ENCODE measurements around the gene OBSCN. TPM values are rescaled to one million over a fixed set of nuclear protein-coding genes. Genes with fewer than 3 reads are reported as not detected.

The OBSCN gene
- total and polyA plus RNA-seq, 2 of the 13 experiments (the other 11 are each of a cell fraction or from before 2014, with no cell fraction given), result 0.20 TPM

GRCh38 chr1:228194436-228194835 lies 13.4 kb upstream of the OBSCN start:
- POLR2A ChIA-PET, result no interaction called here
- BruUV-seq (replicated peaks), result no TSS peak
- TF ChIP-seq ZSCAN22 (CRISPR knock-in tag; IDR thresholded peaks at IDR 0.05) (no peak), ZNF282 (IDR thresholded peaks at IDR 0.05; ENCODE audit: partially characterized antibody) (no peak), FOXA3 (CRISPR knock-in tag; IDR thresholded peaks at IDR 0.05) (no peak), ZNF253 (CRISPR knock-in tag; IDR thresholded peaks at IDR 0.05; ENCODE audit: borderline replicate concordance) (no peak)
- H3K4me3 ChIP-seq (replicated peaks in 1 of 3; ENCODE audit: insufficient read depth in 1 of 3, low read depth in 2 of 3, low read length in 3 of 3), result no peak overlapping the region
- no peak overlapping the region for H3K9ac ChIP-seq (ENCODE audit: insufficient read depth, low read depth, low read length)
- no peaks in the 10 kb centered on the region; a peak in 1 of 5 replicates for H3K27me3 ChIP-seq (ENCODE audit: control insufficient read depth in 1 of 2, insufficient read depth in 2 of 2, low read length in 2 of 2)
- intact Hi-C loops (cut with micrococcal nuclease; ENCODE audit: unreplicated experiment), result no loop called here
- no peaks in the 10 kb centered on the region for H3K36me3 ChIP-seq (replicated peaks in 1 of 2; ENCODE audit: control insufficient read depth in 1 of 2, insufficient read depth in 2 of 2, low read length in 2 of 2)
- no peaks in the 10 kb centered on the region for H4K20me1 ChIP-seq (ENCODE audit: insufficient read depth, low read length)
- H2AFZ ChIP-seq (ENCODE audit: low read length), result no peak overlapping the region
- FAIRE-seq (no peak), ATAC-seq (no peak), DNase-seq (ENCODE audit: low spot score) (no peak)
- no peaks in the 10 kb centered on the region for H3K4me1 ChIP-seq (ENCODE audit: insufficient read depth, low read length)
- WGBS (ENCODE audit: low lambda C conversion rate), result 21% methylated on average over 3 of the region's 3 CpGs
- H3K79me2 ChIP-seq (ENCODE audit: insufficient read depth, low read length), result no peaks in the 10 kb centered on the region
- in situ Hi-C loops (cut with HindIII; ENCODE audit: extremely low pct_ligation_motif_present, low pct_unique_long_range_greater_than_20kb), result loop anchor here (10.0 kb wide), 1 partner anchor 200 kb away; no protein-coding TSS in a partner anchor
- CTCF ChIA-PET (ENCODE audit: low intra/inter-chr PET ratio, low total read pairs), result no interaction called here
- H3K27ac ChIP-seq (ENCODE audit: extremely low read length, insufficient read depth, low read length), result no peak overlapping the region
- peaks cover 12% of the 10 kb centered on the region for H3K9me3 ChIP-seq (ENCODE audit: low read length)
- no peak overlapping the region for H3K4me2 ChIP-seq (ENCODE audit: low read depth, low read length)

- BruUV-seq (replicated peaks), result no TSS peak
- Histone ChIP-seq H3K4me1 (ENCODE audit: insufficient read depth, low read length) (no peaks in the 10 kb centered on the region), H3K4me3 (replicated peaks in 1 of 3; ENCODE audit: insufficient read depth in 1 of 3, low read depth in 2 of 3, low read length in 3 of 3) (no peak overlapping the region), H3K36me3 (replicated peaks in 1 of 2; ENCODE audit: control insufficient read depth in 1 of 2, insufficient read depth in 2 of 2, low read length in 2 of 2) (no peaks in the 10 kb centered on the region), H3K79me2 (ENCODE audit: insufficient read depth, low read length) (no peaks in the 10 kb centered on the region), H3K9me3 (ENCODE audit: low read length) (peaks cover 17% of the 10 kb centered on the region), H3K4me2 (ENCODE audit: low read depth, low read length) (no peak overlapping the region), H3K27me3 (ENCODE audit: control insufficient read depth in 1 of 2, insufficient read depth in 2 of 2, low read length in 2 of 2) (no peaks in the 10 kb centered on the region; a peak in 1 of 5 replicates), H2AFZ (ENCODE audit: low read length) (no peak overlapping the region), H3K27ac (ENCODE audit: extremely low read length, insufficient read depth, low read length) (no peak overlapping the region), H4K20me1 (ENCODE audit: insufficient read depth, low read length) (no peaks in the 10 kb centered on the region), H3K9ac (ENCODE audit: insufficient read depth, low read depth, low read length) (no peak overlapping the region)
- 41% methylated on average over 8 of the region's 8 CpGs for WGBS (ENCODE audit: low lambda C conversion rate)
- in situ Hi-C loops (cut with HindIII; ENCODE audit: extremely low pct_ligation_motif_present, low pct_unique_long_range_greater_than_20kb) (loop anchor here (10.0 kb wide), 1 partner anchor 200 kb away; no protein-coding TSS in a partner anchor), intact Hi-C loops (cut with micrococcal nuclease; ENCODE audit: unreplicated experiment) (no loop called here)
- FAIRE-seq (no peak), ATAC-seq (no peak), DNase-seq (ENCODE audit: low spot score) (no peak)
- no peak for TF ChIP-seq IKZF4 (CRISPR knock-in tag; IDR thresholded peaks at IDR 0.05; ENCODE audit: borderline replicate concordance, low read depth, not compliant biosample characterization)
- CTCF ChIA-PET (ENCODE audit: low intra/inter-chr PET ratio, low total read pairs), result no interaction called here
- POLR2A ChIA-PET, result no interaction called here
Measured at GRCh38 chr1:228194921-228195812, 12.7 kb upstream of the OBSCN start.
